CD4-positive, alpha-beta T cell treated with Interleukin-1 beta for 1 hour (primary cell): ENCODE results near the gene DAPK1.

Experiments
- DNase-seq, 2 donors: peaks; one replicate each; pipeline ENCODE4 v3.0.0-alpha.2; 2020 to 2022

DAPK1 gene

GRCh38 chr9:87650611-87651295 is 153.1 kb downstream of the DAPK1 start:
- no peak for DNase-seq

- DNase-seq, result no peak
Measured at GRCh38 chr9:87651431-87651830, 153.8 kb downstream of the DAPK1 start.

- DNase-seq, result no peak
Measured at GRCh38 chr9:87653941-87654340, 156.3 kb downstream of the DAPK1 start.

- DNase-seq, result no peak
Measured at GRCh38 chr9:87655731-87656130, 158.1 kb downstream of the DAPK1 start.

GRCh38 chr9:87656485-87656884 is 158.8 kb downstream of the DAPK1 start:
- no peak for DNase-seq

GRCh38 chr9:87657190-87657589 is 159.5 kb downstream of the DAPK1 start:
- DNase-seq, result no peak

- DNase-seq, result no peak
Measured at GRCh38 chr9:87657893-87658292, 160.2 kb downstream of the DAPK1 start.

GRCh38 chr9:87658511-87658910 is 160.8 kb downstream of the DAPK1 start:
- DNase-seq, result no peak

- DNase-seq, result no peak
Measured at GRCh38 chr9:87659534-87660419, 162.1 kb downstream of the DAPK1 start.

- DNase-seq, result no peak
Measured at GRCh38 chr9:87661241-87661640, 163.6 kb downstream of the DAPK1 start.

- peak; percentile 11 to 31 for DNase-seq
Measured at GRCh38 chr9:87662808-87663528, 165.3 kb downstream of the DAPK1 start.

- DNase-seq, result no peak
Measured at GRCh38 chr9:87663556-87663955, 165.9 kb downstream of the DAPK1 start.

GRCh38 chr9:87664153-87665060 is 166.7 kb downstream of the DAPK1 start:
- DNase-seq, result no peak

- DNase-seq, result no peak
Measured at GRCh38 chr9:87665505-87665904, 167.8 kb downstream of the DAPK1 start.

- DNase-seq, result no peak
Measured at GRCh38 chr9:87667164-87667738, 169.6 kb downstream of the DAPK1 start.

GRCh38 chr9:87668222-87668621 is 170.6 kb downstream of the DAPK1 start:
- DNase-seq, result no peak

- no peak for DNase-seq
Measured at GRCh38 chr9:87668722-87669121, 171.1 kb downstream of the DAPK1 start.

- no peak for DNase-seq
Measured at GRCh38 chr9:87670572-87671264, 173.1 kb downstream of the DAPK1 start.

- DNase-seq, result no peak
Measured at GRCh38 chr9:87671478-87671877, 173.8 kb downstream of the DAPK1 start.

GRCh38 chr9:87671925-87672324 is 174.3 kb downstream of the DAPK1 start:
- no peak for DNase-seq

- DNase-seq, result no peak
Measured at GRCh38 chr9:87672586-87672985, 174.9 kb downstream of the DAPK1 start.
